ENCODE data around the gene CEP152. TPM values are rescaled to one million over a fixed set of nuclear protein-coding genes. Genes with fewer than 3 reads are reported as not detected.

Gene CEP152
- total RNA-seq, 6 experiments from 2014 or later, result 0.93 to 40.3 (median 2.0) TPM

- no peak overlapping the region for H3K4me3 ChIP-seq
- no peaks in the 10 kb centered on the region for H3K27me3 ChIP-seq
- intact Hi-C loops (cut with DNase I), result no loop called here
- no peak overlapping the region for H3K27ac ChIP-seq
- no peaks in the 10 kb centered on the region for H3K36me3 ChIP-seq
- DNase-seq (no peak), ATAC-seq (no peak)
- WGBS (ENCODE audit: insufficient coverage, low coverage, low lambda C conversion rate, missing lambda C conversion rate), result 33% methylated on average over 4 of the region's 4 CpGs
- no peak for TF ChIP-seq CTCF (IDR thresholded peaks at IDR 0.05)
- TF ChIP-seq POLR2A (IDR thresholded peaks at IDR 0.05), result no peak
- no peaks in the 10 kb centered on the region for H3K4me1 ChIP-seq
- no peaks in the 10 kb centered on the region for H3K9me3 ChIP-seq
Measured at GRCh38 chr15:48828471-48828870, 17.6 kb upstream of the CEP152 start.

- no peaks in the 10 kb centered on the region for H3K36me3 ChIP-seq
- 74% methylated on average over 1 of the region's 1 CpG for WGBS (ENCODE audit: insufficient coverage, low coverage, low lambda C conversion rate, missing lambda C conversion rate)
Measured at GRCh38 chr15:48825075-48825474, 14.2 kb upstream of the CEP152 start.

GRCh38 chr15:48823706-48824105 is 12.8 kb upstream of the CEP152 start:
- WGBS (ENCODE audit: insufficient coverage, low coverage, low lambda C conversion rate, missing lambda C conversion rate), result 20% methylated on average over 1 of the region's 1 CpG
- Histone ChIP-seq H3K9me3 (no peaks in the 10 kb centered on the region), H3K27me3 (no peaks in the 10 kb centered on the region), H3K4me3 (no peak overlapping the region), H3K36me3 (no peaks in the 10 kb centered on the region), H3K4me1 (no peaks in the 10 kb centered on the region), H3K27ac (no peak overlapping the region)
- TF ChIP-seq POLR2A (IDR thresholded peaks at IDR 0.05) (no peak), CTCF (IDR thresholded peaks at IDR 0.05) (no peak)
- no peak for ATAC-seq
- DNase-seq, result no peak
- intact Hi-C loops (cut with DNase I), result no loop called here

More at GRCh38 chr15:48825075-48825474, 14.2 kb upstream of the CEP152 start:
- Histone ChIP-seq H3K9me3 (no peaks in the 10 kb centered on the region), H3K27ac (no peak overlapping the region), H3K27me3 (no peaks in the 10 kb centered on the region), H3K4me1 (no peaks in the 10 kb centered on the region), H3K4me3 (no peak overlapping the region)
- TF ChIP-seq CTCF (IDR thresholded peaks at IDR 0.05) (no peak), POLR2A (IDR thresholded peaks at IDR 0.05) (no peak)
- ATAC-seq, result no peak
- DNase-seq, result no peak
- intact Hi-C loops (cut with DNase I), result no loop called here

- H3K4me3 ChIP-seq, result no peak overlapping the region
- no peaks in the 10 kb centered on the region for H3K36me3 ChIP-seq
- WGBS (ENCODE audit: insufficient coverage, low coverage, low lambda C conversion rate, missing lambda C conversion rate), result 17% methylated on average over 1 of the region's 1 CpG
- no peak overlapping the region for H3K27ac ChIP-seq
- TF ChIP-seq POLR2A (IDR thresholded peaks at IDR 0.05), result no peak
- no peak for TF ChIP-seq CTCF (IDR thresholded peaks at IDR 0.05)
- no peaks in the 10 kb centered on the region for H3K4me1 ChIP-seq
- intact Hi-C loops (cut with DNase I), result no loop called here
- H3K9me3 ChIP-seq, result no peaks in the 10 kb centered on the region
- DNase-seq (no peak), ATAC-seq (no peak)
- no peaks in the 10 kb centered on the region for H3K27me3 ChIP-seq
Measured at GRCh38 chr15:48823237-48823636, 12.4 kb upstream of the CEP152 start.

GRCh38 chr15:48814286-48814685 is 3.4 kb upstream of the CEP152 start:
- DNase-seq, result no peak
- no peak for TF ChIP-seq CTCF (IDR thresholded peaks at IDR 0.05)
- TF ChIP-seq POLR2A (IDR thresholded peaks at IDR 0.05), result no peak
- 51% methylated on average over 2 of the region's 2 CpGs for WGBS (ENCODE audit: insufficient coverage, low coverage, low lambda C conversion rate, missing lambda C conversion rate)
- ATAC-seq, result no peak
- Histone ChIP-seq H3K9me3 (no peaks in the 10 kb centered on the region), H3K36me3 (no peaks in the 10 kb centered on the region), H3K27ac (no peak overlapping the region), H3K4me3 (no peak overlapping the region), H3K27me3 (no peaks in the 10 kb centered on the region), H3K4me1 (peaks cover 0 to 5% (median 0%) of the 10 kb centered on the region in 4 donors)
- intact Hi-C loops (cut with DNase I), result no loop called here

Data from right lobe of liver (tissue), 6 donors.